GM23248 (cell line): Measurements from ENCODE around the gene TPRN.

Source experiments
- EZH2 ChIP-seq: fragments of 200-600 bp; sonication (generic); IDR thresholded peaks from 2 replicates; pipeline ENCODE4 v1.6.1; 2018; ENCODE audit warnings: antibody characterized with exemption, mild to moderate bottlenecking; ENCODE audit not compliant: insufficient read depth, poor library complexity, severe bottlenecking
- EZH2phosphoT487 ChIP-seq: fragments of 200-600 bp; sonication (generic); IDR thresholded peaks from 2 replicates; pipeline ENCODE4 v1.6.1; 2018; ENCODE audit warnings: antibody characterized with exemption, moderate library complexity, mild to moderate bottlenecking, low read depth; ENCODE audit not compliant: insufficient read depth

- TF ChIP-seq EZH2 (no peak), EZH2phosphoT487 (no peak)
These were observed 29.6 kb upstream of the TPRN start for GRCh38 chr9:137229903-137230704.
